Measurements from ENCODE around the gene COL4A4. TPM values are rescaled to one million over a fixed set of nuclear protein-coding genes. Genes with fewer than 3 reads are reported as not detected.
A peak's percentile ranks its signal among the peaks of the same experiment; 100 is the strongest.
"Not testable (repeated sequence)": the region's sequence is repeated elsewhere in the genome, so short reads cannot be mapped to it uniquely, and the experiment has no call there.

The COL4A4 gene
- polyA plus RNA-seq, 3 donors from 2014 or later = 0.76 to 1.3 TPM; not detected in 1

GRCh38 chr2:227118353-227118752, 45.7 kb downstream of the COL4A4 start:
- Mint-ChIP-seq H3K27ac (no peak overlapping the region), H3K27me3 (ENCODE audit: low read depth in 3 of 3) (peaks cover 0 to 7% (median 1%) of the 10 kb centered on the region in 3 donors), H3K36me3 (no peaks in the 10 kb centered on the region), H3K9me3 (no peaks in the 10 kb centered on the region), H3K4me1 (no peaks in the 10 kb centered on the region), H3K4me3 (no peak overlapping the region)
- DNase-seq = no peak

GRCh38 chr2:227117852-227118251, 46.2 kb downstream of the COL4A4 start:
- Mint-ChIP-seq H3K4me3 (no peak overlapping the region), H3K27me3 (ENCODE audit: low read depth in 3 of 3) (peaks cover 0 to 7% (median 1%) of the 10 kb centered on the region in 3 donors), H3K27ac (no peak overlapping the region), H3K4me1 (no peaks in the 10 kb centered on the region), H3K36me3 (no peaks in the 10 kb centered on the region), H3K9me3 (no peaks in the 10 kb centered on the region)
- no peak for DNase-seq

- H3K27ac Mint-ChIP-seq = no peak overlapping the region
- H3K9me3 Mint-ChIP-seq = no peaks in the 10 kb centered on the region
- no peak for DNase-seq
- H3K4me3 Mint-ChIP-seq = no peak overlapping the region
- H3K27me3 Mint-ChIP-seq (ENCODE audit: low read depth in 3 of 3) = peaks cover 0 to 10% (median 1%) of the 10 kb centered on the region in 3 donors
- no peaks in the 10 kb centered on the region for H3K4me1 Mint-ChIP-seq
- H3K36me3 Mint-ChIP-seq = no peaks in the 10 kb centered on the region
These were observed 47.0 kb downstream of the COL4A4 start for GRCh38 chr2:227117027-227117426.

- peaks cover 0 to 10% (median 0%) of the 10 kb centered on the region in 3 donors for H3K27me3 Mint-ChIP-seq (ENCODE audit: low read depth in 3 of 3)
These were observed 48.2 kb downstream of the COL4A4 start for GRCh38 chr2:227115761-227116160.

GRCh38 chr2:227106845-227107759, 56.9 kb downstream of the COL4A4 start:
- Mint-ChIP-seq H3K27ac (no peak overlapping the region), H3K9me3 (no peaks in the 10 kb centered on the region), H3K36me3 (no peaks in the 10 kb centered on the region), H3K27me3 (ENCODE audit: low read depth in 3 of 3) (no peaks in the 10 kb centered on the region), H3K4me1 (no peaks in the 10 kb centered on the region), H3K4me3 (no peak overlapping the region)
- peak in 2 of 3 donors; percentile 5 to 9 for DNase-seq

More at GRCh38 chr2:227115761-227116160, 48.2 kb downstream of the COL4A4 start:
- H3K27ac Mint-ChIP-seq = no peak overlapping the region
- no peaks in the 10 kb centered on the region for H3K9me3 Mint-ChIP-seq
- H3K36me3 Mint-ChIP-seq = no peaks in the 10 kb centered on the region
- DNase-seq = no peak
- no peaks in the 10 kb centered on the region for H3K4me1 Mint-ChIP-seq
- no peak overlapping the region for H3K4me3 Mint-ChIP-seq

- H3K27me3 Mint-ChIP-seq (ENCODE audit: low read depth in 3 of 3) = peaks cover 0 to 3% (median 0%) of the 10 kb centered on the region in 3 donors
- no peak overlapping the region for H3K27ac Mint-ChIP-seq
- no peak for DNase-seq
- no peak overlapping the region for H3K4me3 Mint-ChIP-seq
- H3K36me3 Mint-ChIP-seq = no peaks in the 10 kb centered on the region
- no peaks in the 10 kb centered on the region for H3K4me1 Mint-ChIP-seq
- no peaks in the 10 kb centered on the region for H3K9me3 Mint-ChIP-seq
These were observed 60.4 kb downstream of the COL4A4 start for GRCh38 chr2:227103583-227103982.

GRCh38 chr2:227099340-227099739, 64.7 kb downstream of the COL4A4 start:
- Mint-ChIP-seq H3K4me1 (no peaks in the 10 kb centered on the region), H3K4me3 (no peak overlapping the region), H3K27me3 (ENCODE audit: low read depth in 3 of 3) (peaks cover 0 to 3% (median 2%) of the 10 kb centered on the region in 3 donors), H3K27ac (no peak overlapping the region), H3K9me3 (peaks cover 0 to under 1% (median 0%) of the 10 kb centered on the region in 6 donors), H3K36me3 (no peaks in the 10 kb centered on the region)
- DNase-seq = no peak

- H3K4me1 Mint-ChIP-seq = no peaks in the 10 kb centered on the region
- no peak overlapping the region for H3K27ac Mint-ChIP-seq
- H3K9me3 Mint-ChIP-seq = peaks cover 0 to 2% (median 0%) of the 10 kb centered on the region in 6 donors
- no peaks in the 10 kb centered on the region for H3K36me3 Mint-ChIP-seq
- no peak for DNase-seq
- no peak overlapping the region for H3K4me3 Mint-ChIP-seq
- H3K27me3 Mint-ChIP-seq (ENCODE audit: low read depth in 3 of 3) = peaks cover 0 to 4% (median 2%) of the 10 kb centered on the region in 3 donors
These were observed 65.9 kb downstream of the COL4A4 start for GRCh38 chr2:227098162-227098515.

- peaks cover 0 to 2% (median 0%) of the 10 kb centered on the region in 6 donors for H3K9me3 Mint-ChIP-seq
- no peak for DNase-seq
- H3K36me3 Mint-ChIP-seq = no peaks in the 10 kb centered on the region
- no peaks in the 10 kb centered on the region for H3K4me1 Mint-ChIP-seq
- H3K27me3 Mint-ChIP-seq (ENCODE audit: low read depth in 3 of 3) = peaks cover 0 to 4% (median 2%) of the 10 kb centered on the region in 3 donors
- H3K4me3 Mint-ChIP-seq = no peak overlapping the region
- H3K27ac Mint-ChIP-seq = no peak overlapping the region
These were observed 66.4 kb downstream of the COL4A4 start for GRCh38 chr2:227097495-227098161.

- H3K27ac Mint-ChIP-seq = no peak overlapping the region
- no peak for DNase-seq
- H3K36me3 Mint-ChIP-seq = no peaks in the 10 kb centered on the region
- H3K9me3 Mint-ChIP-seq = peaks cover 0 to 2% (median 0%) of the 10 kb centered on the region in 6 donors
- H3K4me3 Mint-ChIP-seq = no peak overlapping the region
- peaks cover 0 to 2% (median 2%) of the 10 kb centered on the region in 3 donors for H3K27me3 Mint-ChIP-seq (ENCODE audit: low read depth in 3 of 3)
- H3K4me1 Mint-ChIP-seq = no peaks in the 10 kb centered on the region
These were observed 68.7 kb downstream of the COL4A4 start for GRCh38 chr2:227095346-227095745.

GRCh38 chr2:227082286-227082685, 81.7 kb downstream of the COL4A4 start:
- no peaks in the 10 kb centered on the region for H3K4me1 Mint-ChIP-seq
- no peak overlapping the region for H3K4me3 Mint-ChIP-seq

GRCh38 chr2:227079726-227080125, 84.3 kb downstream of the COL4A4 start:
- Mint-ChIP-seq H3K4me1 (no peaks in the 10 kb centered on the region), H3K4me3 (no peak overlapping the region), H3K27ac (no peak overlapping the region), H3K9me3 (no peaks in the 10 kb centered on the region), H3K36me3 (peaks cover 0 to 4% (median 0%) of the 10 kb centered on the region in 3 donors), H3K27me3 (ENCODE audit: low read depth in 3 of 3) (peaks cover 0 to 8% (median 3%) of the 10 kb centered on the region in 3 donors)
- DNase-seq = no peak

More at GRCh38 chr2:227082286-227082685, 81.7 kb downstream of the COL4A4 start:
- no peak overlapping the region for H3K27ac Mint-ChIP-seq
- H3K36me3 Mint-ChIP-seq = peaks cover 0 to 11% (median 0%) of the 10 kb centered on the region in 3 donors
- H3K27me3 Mint-ChIP-seq (ENCODE audit: low read depth in 3 of 3) = peaks cover 0 to 9% (median 4%) of the 10 kb centered on the region in 3 donors
- no peak for DNase-seq
- H3K9me3 Mint-ChIP-seq = peaks cover 0 to 4% (median 0%) of the 10 kb centered on the region in 6 donors

GRCh38 chr2:227065065-227065464, 98.9 kb downstream of the COL4A4 start:
- H3K36me3 Mint-ChIP-seq; H3K4me3 Mint-ChIP-seq; H3K27ac Mint-ChIP-seq; H3K27me3 Mint-ChIP-seq (ENCODE audit: low read depth in 3 of 3); H3K9me3 Mint-ChIP-seq; DNase-seq; H3K4me1 Mint-ChIP-seq: not testable (repeated sequence)

- Mint-ChIP-seq H3K36me3 (no peaks in the 10 kb centered on the region), H3K4me3 (no peak overlapping the region), H3K9me3 (peaks cover 0 to 2% (median 0%) of the 10 kb centered on the region in 6 donors), H3K27me3 (ENCODE audit: low read depth in 3 of 3) (peaks cover 2 to 6% (median 2%) of the 10 kb centered on the region in 3 donors), H3K4me1 (no peaks in the 10 kb centered on the region), H3K27ac (no peak overlapping the region)
- no peak for DNase-seq
These were observed 105.1 kb downstream of the COL4A4 start for GRCh38 chr2:227058888-227059399.
